ENCODE results near the gene KRTAP29-1.

Gene KRTAP29-1

GRCh38 chr17:41327411-41328120, 24.9 kb upstream of the KRTAP29-1 start:
- no peak for DNase-seq

GRCh38 chr17:41326173-41327145, 23.8 kb upstream of the KRTAP29-1 start:
- DNase-seq, result no peak

GRCh38 chr17:41325611-41326010, 23.0 kb upstream of the KRTAP29-1 start:
- DNase-seq, result no peak

GRCh38 chr17:41325126-41325525, 22.5 kb upstream of the KRTAP29-1 start:
- DNase-seq, result no peak

- no peak for DNase-seq
These were observed 21.8 kb upstream of the KRTAP29-1 start for GRCh38 chr17:41324180-41325075.

GRCh38 chr17:41322903-41323895, 20.5 kb upstream of the KRTAP29-1 start:
- DNase-seq, result no peak

- no peak for DNase-seq
These were observed 19.6 kb upstream of the KRTAP29-1 start for GRCh38 chr17:41322094-41322902.

- DNase-seq, result no peak
These were observed 15.6 kb upstream of the KRTAP29-1 start for GRCh38 chr17:41318231-41318630.

GRCh38 chr17:41315814-41316445, 13.3 kb upstream of the KRTAP29-1 start:
- no peak for DNase-seq

- no peak for DNase-seq
These were observed 12.6 kb upstream of the KRTAP29-1 start, which contains the start of gene KRTAP17-1 for GRCh38 chr17:41315204-41315794. Gene KRTAP17-1, minus strand, starts transcription at chr17:41315710. Its CDS starts 60 bp downstream, at chr17:41315650.

- no peak for DNase-seq
These were observed 8.5 kb upstream of the KRTAP29-1 start for GRCh38 chr17:41311111-41311510.

GRCh38 chr17:41308918-41309359, 6.3 kb upstream of the KRTAP29-1 start, which contains the start of gene KRTAP16-1:
Gene KRTAP16-1, minus strand, starts transcription at chr17:41309309. Its CDS starts 56 bp downstream, at chr17:41309253.
- DNase-seq, result peak; percentile 44

- DNase-seq, result peak; percentile 76
These were observed 5.7 kb upstream of the KRTAP29-1 start for GRCh38 chr17:41308251-41308917.

- DNase-seq, result no peak
These were observed 5.0 kb upstream of the KRTAP29-1 start for GRCh38 chr17:41307647-41308046.

GRCh38 chr17:41304091-41304490, 1.4 kb upstream of the KRTAP29-1 start:
- DNase-seq, result no peak

GRCh38 chr17:41302981-41303380, 330 bp upstream of the KRTAP29-1 start:
- no peak for DNase-seq

- DNase-seq, result no peak
These were observed 1.4 kb downstream of the KRTAP29-1 start for GRCh38 chr17:41301204-41301790.

GRCh38 chr17:41298458-41299135, 4.1 kb downstream of the KRTAP29-1 start:
- DNase-seq, result no peak
